Natural killer cell (primary cell): Measurements from ENCODE around the gene SLC35E1. TPM values are rescaled to one million over a fixed set of nuclear protein-coding genes. Genes with fewer than 3 reads are reported as not detected.

Experiments used
- ATAC-seq, 3 donors: fragments of 150-1000 bp in 2 of 3; fragments of 200-7000 bp in 1 of 3; cut with Tn5 transposase; 1 replicate in 1 of 3; 2 replicates in 2 of 3; pipeline ENCODE4 v1.10.0; 2021; ENCODE audit warnings: mild to moderate bottlenecking in 2 of 3, moderate library complexity in 2 of 3
- DNase-seq, 2 donors: peaks; one replicate each; pipeline versions ENCODE4 v3.0.0 to v3.0.0-alpha.2; 2013 to 2021; ENCODE audit warnings: mixed read lengths in 1 of 2
- H3K27ac ChIP-seq: one replicate; pipeline ENCODE4 v1.5.1; 2013; ENCODE audit warnings: mild to moderate bottlenecking, low read length
- H3K27me3 ChIP-seq: one replicate; pipeline ENCODE4 v1.6.1; 2013; ENCODE audit warnings: low read length; ENCODE audit not compliant: control insufficient read depth, insufficient read depth
- H3K36me3 ChIP-seq: one replicate; pipeline ENCODE4 v1.6.1; 2013; ENCODE audit warnings: low read length; ENCODE audit not compliant: control insufficient read depth, insufficient read depth
- H3K4me1 ChIP-seq: one replicate; pipeline ENCODE4 v1.6.1; 2013; ENCODE audit warnings: low read length; ENCODE audit not compliant: control insufficient read depth, insufficient read depth
- H3K4me3 ChIP-seq: one replicate; pipeline ENCODE4 v1.5.1; 2013; ENCODE audit warnings: low read length
- H3K9me3 ChIP-seq: one replicate; pipeline ENCODE4 v1.6.1; 2013; ENCODE audit warnings: low read length; ENCODE audit not compliant: control insufficient read depth, insufficient read depth
- H3K27ac Mint-ChIP-seq, 2 donors: one replicate each; pipeline ENCODE4 v1.8.0; 2022; ENCODE audit warnings: mild to moderate bottlenecking in 2 of 2, mixed read lengths in 2 of 2, moderate library complexity in 1 of 2
- H3K27me3 Mint-ChIP-seq, 2 donors: one replicate each; pipeline ENCODE4 v1.8.0; 2022; ENCODE audit warnings: low read depth in 2 of 2, mixed read lengths in 2 of 2
- H3K36me3 Mint-ChIP-seq: one replicate; pipeline ENCODE4 v1.8.0; 2022; ENCODE audit warnings: mixed read lengths
- H3K4me1 Mint-ChIP-seq, 2 donors: one replicate each; pipeline ENCODE4 v1.8.0; 2022; ENCODE audit warnings: mixed read lengths in 2 of 2
- H3K4me3 Mint-ChIP-seq: one replicate; pipeline ENCODE4 v1.8.0; 2022; ENCODE audit warnings: mild to moderate bottlenecking, moderate library complexity, mixed read lengths
- H3K9me3 Mint-ChIP-seq, 2 donors: one replicate each; pipeline ENCODE4 v1.8.0; 2022; ENCODE audit warnings: mixed read lengths in 2 of 2
- CTCF ChIP-seq: fragments of 200-600 bp; IDR thresholded peaks from one replicate; pipeline ENCODE4 v1.8.0; 2022; ENCODE audit warnings: antibody characterized with exemption
- WGBS: methylation state at CpG from one replicate; pipeline ENCODE4 v1.1.7; 2013; ENCODE audit warnings: missing lambda C conversion rate; ENCODE audit not compliant: insufficient coverage; 5-methylcytosine and 5-hydroxymethylcytosine counted together
- intact Hi-C: fragments of 100-400 bp; cut with micrococcal nuclease; formaldehyde crosslinking; loops from one replicate; pipeline ENCODE4 v1.14.2; 2022
- total RNA-seq, 4 donors: library from RNA; stranded (reverse); fragments of 120-200 nt in 1 of 4; gene quantifications; one replicate each; pipeline versions ENCODE4 v1.2.3 to v1.2.4, GENCODE V29; 2013 to 2022

Gene SLC35E1
- total RNA-seq, 3 donors from 2014 or later (not counting 1 experiment from before 2014, with no cell fraction given): 53.2 to 55.5 (median 54.2) TPM

GRCh38 chr19:16598848-16599247 lies 26.6 kb upstream of the SLC35E1 start:
- no peaks in the 10 kb centered on the region for H3K27me3 Mint-ChIP-seq
- H3K4me3 Mint-ChIP-seq: no peak overlapping the region
- intact Hi-C loops: no loop called here
- 93% methylated on average over 4 of the region's 4 CpGs for WGBS
- H3K36me3 Mint-ChIP-seq: no peaks in the 10 kb centered on the region
- TF ChIP-seq CTCF: no peak
- H3K4me1 ChIP-seq: peaks cover 35% of the 10 kb centered on the region
- no peak overlapping the region for H3K4me3 ChIP-seq
- H3K27ac ChIP-seq: no peak overlapping the region
- no peaks in the 10 kb centered on the region for H3K9me3 ChIP-seq
- H3K9me3 Mint-ChIP-seq: no peaks in the 10 kb centered on the region
- DNase-seq (no peak), ATAC-seq (no peak)
- H3K4me1 Mint-ChIP-seq: peaks cover 41 to 57% of the 10 kb centered on the region in 2 donors
- no peaks in the 10 kb centered on the region for H3K27me3 ChIP-seq
- no peaks in the 10 kb centered on the region for H3K36me3 ChIP-seq
- no peak overlapping the region for H3K27ac Mint-ChIP-seq

GRCh38 chr19:16596399-16596798 lies 24.2 kb upstream of the SLC35E1 start:
- Histone ChIP-seq H3K27ac (no peak overlapping the region), H3K36me3 (no peaks in the 10 kb centered on the region), H3K9me3 (no peaks in the 10 kb centered on the region), H3K27me3 (no peaks in the 10 kb centered on the region), H3K4me1 (peaks cover 59% of the 10 kb centered on the region), H3K4me3 (no peak overlapping the region)
- WGBS: 86% methylated on average over 9 of the region's 9 CpGs
- peak overlapping the region in 1 of 2 donors; percentile 96 for H3K27ac Mint-ChIP-seq
- H3K4me1 Mint-ChIP-seq: peaks cover 46 to 63% of the 10 kb centered on the region in 2 donors
- intact Hi-C loops: no loop called here
- ATAC-seq (no peak), DNase-seq (no peak)
- H3K9me3 Mint-ChIP-seq: no peaks in the 10 kb centered on the region
- H3K27me3 Mint-ChIP-seq: no peaks in the 10 kb centered on the region
- H3K36me3 Mint-ChIP-seq: no peaks in the 10 kb centered on the region
- TF ChIP-seq CTCF: no peak
- H3K4me3 Mint-ChIP-seq: no peak overlapping the region

- Mint-ChIP-seq H3K36me3 (no peaks in the 10 kb centered on the region), H3K9me3 (no peaks in the 10 kb centered on the region), H3K4me3 (peak overlapping the region; percentile 82), H3K4me1 (peaks cover 46 to 58% of the 10 kb centered on the region in 2 donors), H3K27me3 (no peaks in the 10 kb centered on the region), H3K27ac (peak overlapping the region; percentile 92 to 96)
- intact Hi-C loops: no loop called here
- no peaks in the 10 kb centered on the region for H3K9me3 ChIP-seq
- DNase-seq (peak in 1 of 2 donors; percentile 46), ATAC-seq (peak; percentile 21 to 38 (median 30))
- H3K27me3 ChIP-seq: no peaks in the 10 kb centered on the region
- no peaks in the 10 kb centered on the region for H3K36me3 ChIP-seq
- 41% methylated on average over 8 of the region's 8 CpGs for WGBS
- no peak overlapping the region for H3K4me3 ChIP-seq
- TF ChIP-seq CTCF: no peak
- H3K4me1 ChIP-seq: peaks cover 57% of the 10 kb centered on the region
- peak overlapping the region; percentile 62 for H3K27ac ChIP-seq
Measured at GRCh38 chr19:16595097-16595496, 22.9 kb upstream of the SLC35E1 start.

- no peaks in the 10 kb centered on the region for H3K36me3 Mint-ChIP-seq
- peak; percentile 56 to 67 (median 66) for ATAC-seq
- no peaks in the 10 kb centered on the region for H3K27me3 ChIP-seq
Measured at GRCh38 chr19:16594681-16595091, 22.5 kb upstream of the SLC35E1 start.

More at GRCh38 chr19:16594681-16595091, 22.5 kb upstream of the SLC35E1 start:
- no peak for TF ChIP-seq CTCF
- H3K4me3 ChIP-seq: no peak overlapping the region
- no peaks in the 10 kb centered on the region for H3K36me3 ChIP-seq
- intact Hi-C loops: loop anchor here (1.0 kb wide), 2 partner anchors 10 to 52 kb away; partner anchors contain the start of gene CHERP
- Mint-ChIP-seq H3K9me3 (no peaks in the 10 kb centered on the region), H3K4me1 (peaks cover 46 to 56% of the 10 kb centered on the region in 2 donors), H3K4me3 (peak overlapping the region; percentile 82), H3K27ac (peak overlapping the region; percentile 92 to 96), H3K27me3 (no peaks in the 10 kb centered on the region)
- H3K27ac ChIP-seq: peak overlapping the region; percentile 62
- peak in 1 of 2 donors; percentile 82 for DNase-seq
- 3% methylated on average over 5 of the region's 5 CpGs for WGBS
- no peaks in the 10 kb centered on the region for H3K9me3 ChIP-seq
- H3K4me1 ChIP-seq: peaks cover 57% of the 10 kb centered on the region
